Measurements from ENCODE around the gene CERS6. TPM values are rescaled to one million over a fixed set of nuclear protein-coding genes. Genes with fewer than 3 reads are reported as not detected.

CERS6 gene
- total and polyA plus RNA-seq, 8 donors, result 3.2 to 18.0 (median 7.6) TPM

DNA sequence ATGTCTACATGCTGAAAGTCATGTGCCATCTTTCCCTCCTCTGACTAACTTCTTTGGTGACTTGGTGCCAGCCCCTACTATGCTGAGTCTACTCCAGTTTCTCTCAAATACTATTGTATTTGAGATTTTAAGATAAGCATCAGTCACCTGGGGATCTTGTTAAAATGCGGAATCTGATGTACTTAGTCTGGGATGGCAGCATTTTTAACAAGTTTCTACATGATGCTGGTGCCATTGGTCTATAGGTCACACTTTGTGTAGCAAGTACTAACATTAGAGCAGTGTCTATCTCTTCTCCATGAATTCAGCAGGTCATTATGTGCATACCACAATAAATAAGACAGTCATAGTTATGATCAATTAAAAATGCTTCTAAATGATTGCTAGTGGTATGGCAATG is 106.9 kb downstream of the CERS6 start:
- TF ChIP-seq, protein P1, sequence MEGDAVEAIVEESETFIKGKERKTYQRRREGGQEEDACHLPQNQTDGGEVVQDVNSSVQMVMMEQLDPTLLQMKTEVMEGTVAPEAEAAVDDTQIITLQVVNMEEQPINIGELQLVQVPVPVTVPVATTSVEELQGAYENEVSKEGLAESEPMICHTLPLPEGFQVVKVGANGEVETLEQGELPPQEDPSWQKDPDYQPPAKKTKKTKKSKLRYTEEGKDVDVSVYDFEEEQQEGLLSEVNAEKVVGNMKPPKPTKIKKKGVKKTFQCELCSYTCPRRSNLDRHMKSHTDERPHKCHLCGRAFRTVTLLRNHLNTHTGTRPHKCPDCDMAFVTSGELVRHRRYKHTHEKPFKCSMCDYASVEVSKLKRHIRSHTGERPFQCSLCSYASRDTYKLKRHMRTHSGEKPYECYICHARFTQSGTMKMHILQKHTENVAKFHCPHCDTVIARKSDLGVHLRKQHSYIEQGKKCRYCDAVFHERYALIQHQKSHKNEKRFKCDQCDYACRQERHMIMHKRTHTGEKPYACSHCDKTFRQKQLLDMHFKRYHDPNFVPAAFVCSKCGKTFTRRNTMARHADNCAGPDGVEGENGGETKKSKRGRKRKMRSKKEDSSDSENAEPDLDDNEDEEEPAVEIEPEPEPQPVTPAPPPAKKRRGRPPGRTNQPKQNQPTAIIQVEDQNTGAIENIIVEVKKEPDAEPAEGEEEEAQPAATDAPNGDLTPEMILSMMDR (IDR thresholded peaks at IDR 0.05), result no peak
- FAIRE-seq, result no peak
- 95 to 100% methylated on average over 1 of the region's 1 CpG for whole genome bisulfite sequencing, 2 donors

DNA sequence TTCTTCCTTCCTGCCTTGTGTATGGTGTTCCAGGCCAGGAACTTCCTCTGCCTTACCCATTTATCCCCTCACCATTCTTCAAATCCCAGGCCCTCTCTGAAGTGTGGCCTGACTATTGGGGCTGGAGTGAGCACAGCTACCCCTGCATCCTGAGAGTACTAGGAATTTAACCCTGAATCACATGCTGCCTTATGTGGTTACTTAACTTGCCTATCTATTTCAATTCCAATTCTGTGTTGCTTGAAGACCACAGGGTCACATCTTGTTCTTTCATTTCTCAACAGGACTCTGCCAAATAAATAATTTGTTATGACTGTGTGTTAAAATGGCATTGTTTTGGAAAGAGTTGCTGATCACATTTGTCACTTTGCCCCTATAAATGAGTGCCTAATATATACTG is 108.6 kb downstream of the CERS6 start:
- Histone ChIP-seq H3K27me3 (no peaks in the 10 kb centered on the region), H3K9me3 (no peaks in the 10 kb centered on the region), H3K27ac (no peak overlapping the region), H3K4me1 (no peaks in the 10 kb centered on the region), H3K36me3 (no peaks in the 10 kb centered on the region), H3K4me3 (no peak overlapping the region)
- ATAC-seq (no peak), DNase-seq (no peak), FAIRE-seq (no peak)
- intact Hi-C loops (cut with DNase I), result no loop called here
- TF ChIP-seq, protein P1 (IDR thresholded peaks at IDR 0.05), result no peak

More for the DNA sequence above, 106.9 kb downstream of the CERS6 start:
- intact Hi-C loops (cut with DNase I), result no loop called here
- H3K36me3 ChIP-seq, result no peaks in the 10 kb centered on the region
- no peaks in the 10 kb centered on the region for H3K4me1 ChIP-seq
- no peak overlapping the region for H3K27ac ChIP-seq
- no peak overlapping the region for H3K4me3 ChIP-seq
- ATAC-seq (no peak), DNase-seq (no peak)
- H3K27me3 ChIP-seq, result no peaks in the 10 kb centered on the region
- H3K9me3 ChIP-seq, result no peaks in the 10 kb centered on the region

DNA sequence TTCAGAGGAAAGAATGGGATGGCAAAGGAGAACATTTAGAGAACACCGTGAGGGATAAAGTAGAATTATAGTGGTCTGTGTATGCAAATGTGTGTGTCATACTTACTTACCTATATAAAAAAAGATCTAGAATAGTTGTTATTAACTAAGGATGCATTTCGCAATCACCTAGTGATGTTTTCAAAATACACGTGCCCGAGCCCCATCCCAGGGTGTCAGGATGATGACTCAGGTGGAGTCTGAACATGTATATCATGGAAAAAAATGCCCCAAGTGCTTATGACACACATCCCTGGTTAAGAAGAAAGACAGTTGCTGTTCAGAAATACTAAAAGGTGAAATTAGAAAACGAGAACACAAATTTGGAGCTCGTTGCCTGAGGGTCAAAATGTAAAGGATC is 109.0 kb downstream of the CERS6 start:
- WGBS, 2 donors, result 87 to 92% methylated on average over 6 of the region's 6 CpGs
- H3K4me1 ChIP-seq, result no peaks in the 10 kb centered on the region
- no peak for FAIRE-seq

DNA sequence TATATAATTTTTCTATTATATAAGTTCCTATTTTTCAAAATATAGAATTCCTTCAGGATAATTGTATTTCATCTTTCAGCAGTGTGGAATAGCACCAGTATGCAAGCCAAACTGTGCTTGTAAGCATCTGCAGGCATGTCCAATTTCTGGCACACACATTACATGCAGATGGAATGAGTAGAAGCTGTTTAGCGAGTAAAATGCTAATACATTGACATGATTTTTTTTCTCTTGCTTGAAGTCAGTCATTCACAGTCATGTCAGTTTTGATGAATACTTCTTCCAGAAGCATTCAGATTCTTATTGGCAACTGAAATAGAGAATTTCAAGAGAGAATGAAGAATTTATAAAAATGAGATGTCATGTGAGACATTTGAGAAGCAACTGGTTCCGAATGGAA is 109.4 kb downstream of the CERS6 start:
- no peak overlapping the region for H3K4me3 ChIP-seq
- ATAC-seq, result no peak
- no peaks in the 10 kb centered on the region for H3K36me3 ChIP-seq
- H3K27ac ChIP-seq, result no peak overlapping the region
- DNase-seq, result no peak
- H3K4me1 ChIP-seq, result no peaks in the 10 kb centered on the region
- 97% methylated on average over 2 of the region's 2 CpGs for WGBS, 2 donors
- TF ChIP-seq, protein P1 (IDR thresholded peaks at IDR 0.05), result no peak
- H3K27me3 ChIP-seq, result no peaks in the 10 kb centered on the region
- FAIRE-seq, result no peak
- intact Hi-C loops (cut with DNase I), result no loop called here
- no peaks in the 10 kb centered on the region for H3K9me3 ChIP-seq

More for the DNA sequence above, 109.0 kb downstream of the CERS6 start:
- intact Hi-C loops (cut with DNase I), result no loop called here
- Histone ChIP-seq H3K36me3 (no peaks in the 10 kb centered on the region), H3K27me3 (no peaks in the 10 kb centered on the region), H3K27ac (no peak overlapping the region), H3K4me3 (no peak overlapping the region), H3K9me3 (no peaks in the 10 kb centered on the region)
- DNase-seq (no peak), ATAC-seq (no peak)
- TF ChIP-seq, protein P1 (IDR thresholded peaks at IDR 0.05), result no peak

- no peaks in the 10 kb centered on the region for H3K4me1 ChIP-seq
- no peaks in the 10 kb centered on the region for H3K9me3 ChIP-seq
- no peaks in the 10 kb centered on the region for H3K36me3 ChIP-seq
- no peak for FAIRE-seq
- no peak overlapping the region for H3K27ac ChIP-seq
- DNase-seq, result no peak
- H3K27me3 ChIP-seq, result no peaks in the 10 kb centered on the region
- no peak for ATAC-seq
- H3K4me3 ChIP-seq, result no peak overlapping the region
- TF ChIP-seq, protein P1 (IDR thresholded peaks at IDR 0.05), result no peak
- intact Hi-C loops (cut with DNase I), result no loop called here
These were observed 111.0 kb downstream of the CERS6 start for GRCh38 chr2:168566974-168567665.
